Colon (tissue), 2 donors: ENCODE results near the gene FRS3.

Experiments
- FAIRE-seq: peaks from 2 replicates; lab custom pipeline; 2012; peaks lifted over from hg19 to GRCh38; lab: Jason Lieb, UNC
- donor health status: control.
- donor health status: control.

Gene FRS3

GRCh38 chr6:41728073-41728936, 51.4 kb downstream of the FRS3 start:
- FAIRE-seq: no peak

- FAIRE-seq: no peak
Measured at GRCh38 chr6:41727705-41728072, 52.0 kb downstream of the FRS3 start.

- no peak for FAIRE-seq
Measured at GRCh38 chr6:41726876-41727275, 52.8 kb downstream of the FRS3 start.

GRCh38 chr6:41724586-41725501, 54.9 kb downstream of the FRS3 start:
- FAIRE-seq: no peak

- no peak for FAIRE-seq
Measured at GRCh38 chr6:41724228-41724580, 55.5 kb downstream of the FRS3 start.

- FAIRE-seq: no peak
Measured at GRCh38 chr6:41723530-41724227, 56.0 kb downstream of the FRS3 start.

GRCh38 chr6:41722969-41723529, 56.7 kb downstream of the FRS3 start:
- no peak for FAIRE-seq

GRCh38 chr6:41721414-41721813, 58.3 kb downstream of the FRS3 start:
- FAIRE-seq: no peak

- no peak for FAIRE-seq
Measured at GRCh38 chr6:41720783-41721182, 58.9 kb downstream of the FRS3 start.

- no peak for FAIRE-seq
Measured at GRCh38 chr6:41720262-41720620, 59.5 kb downstream of the FRS3 start.
